Measurements from ENCODE around the gene MYLK4. TPM values are rescaled to one million over a fixed set of nuclear protein-coding genes. Genes with fewer than 3 reads are reported as not detected.

MYLK4 gene
- total RNA-seq, 1 donor from 2014 or later, result 0.97 TPM

- TF ChIP-seq CTCF (IDR thresholded peaks at IDR 0.05; ENCODE audit: unreplicated experiment), result no peak
- H3K4me1 Mint-ChIP-seq (ENCODE audit: unreplicated experiment), result peaks cover 2% of the 10 kb centered on the region
- no peaks in the 10 kb centered on the region for H3K9me3 Mint-ChIP-seq (ENCODE audit: unreplicated experiment)
- DNase-seq (ENCODE audit: low spot score), result no peak
- no peak overlapping the region for H3K27ac Mint-ChIP-seq (ENCODE audit: unreplicated experiment)
- H3K36me3 Mint-ChIP-seq (ENCODE audit: low read depth, unreplicated experiment), result no peaks in the 10 kb centered on the region
- peaks cover 1% of the 10 kb centered on the region for H3K27me3 Mint-ChIP-seq (ENCODE audit: unreplicated experiment)
- H3K4me3 Mint-ChIP-seq (ENCODE audit: unreplicated experiment), result no peak overlapping the region
These were observed 83.7 kb downstream of the MYLK4 start for GRCh38 chr6:2666906-2667575.

- H3K4me3 Mint-ChIP-seq (ENCODE audit: unreplicated experiment), result no peak overlapping the region
- no peaks in the 10 kb centered on the region for H3K27me3 Mint-ChIP-seq (ENCODE audit: unreplicated experiment)
- DNase-seq (ENCODE audit: low spot score), result no peak
- no peaks in the 10 kb centered on the region for H3K36me3 Mint-ChIP-seq (ENCODE audit: low read depth, unreplicated experiment)
- H3K27ac Mint-ChIP-seq (ENCODE audit: unreplicated experiment), result no peak overlapping the region
- H3K4me1 Mint-ChIP-seq (ENCODE audit: unreplicated experiment), result no peaks in the 10 kb centered on the region
- no peaks in the 10 kb centered on the region for H3K9me3 Mint-ChIP-seq (ENCODE audit: unreplicated experiment)
- TF ChIP-seq CTCF (IDR thresholded peaks at IDR 0.05; ENCODE audit: unreplicated experiment), result no peak
These were observed 85.3 kb downstream of the MYLK4 start for GRCh38 chr6:2665146-2666070.

- Mint-ChIP-seq H3K36me3 (ENCODE audit: low read depth, unreplicated experiment) (no peaks in the 10 kb centered on the region), H3K27ac (ENCODE audit: unreplicated experiment) (no peak overlapping the region), H3K9me3 (ENCODE audit: unreplicated experiment) (no peaks in the 10 kb centered on the region), H3K27me3 (ENCODE audit: unreplicated experiment) (no peaks in the 10 kb centered on the region), H3K4me1 (ENCODE audit: unreplicated experiment) (no peaks in the 10 kb centered on the region), H3K4me3 (ENCODE audit: unreplicated experiment) (no peak overlapping the region)
- no peak for DNase-seq (ENCODE audit: low spot score)
- TF ChIP-seq CTCF (IDR thresholded peaks at IDR 0.05; ENCODE audit: unreplicated experiment), result no peak
These were observed 87.6 kb downstream of the MYLK4 start for GRCh38 chr6:2663123-2663522.

- no peaks in the 10 kb centered on the region for H3K36me3 Mint-ChIP-seq (ENCODE audit: low read depth, unreplicated experiment)
- no peaks in the 10 kb centered on the region for H3K27me3 Mint-ChIP-seq (ENCODE audit: unreplicated experiment)
- TF ChIP-seq CTCF (IDR thresholded peaks at IDR 0.05; ENCODE audit: unreplicated experiment), result no peak
- no peak for DNase-seq (ENCODE audit: low spot score)
- no peak overlapping the region for H3K27ac Mint-ChIP-seq (ENCODE audit: unreplicated experiment)
- no peaks in the 10 kb centered on the region for H3K4me1 Mint-ChIP-seq (ENCODE audit: unreplicated experiment)
- H3K4me3 Mint-ChIP-seq (ENCODE audit: unreplicated experiment), result no peak overlapping the region
- H3K9me3 Mint-ChIP-seq (ENCODE audit: unreplicated experiment), result no peaks in the 10 kb centered on the region
These were observed 89.1 kb downstream of the MYLK4 start for GRCh38 chr6:2661651-2662050.

GRCh38 chr6:2659882-2660281 lies 90.8 kb downstream of the MYLK4 start:
- no peaks in the 10 kb centered on the region for H3K27me3 Mint-ChIP-seq (ENCODE audit: unreplicated experiment)
- H3K36me3 Mint-ChIP-seq (ENCODE audit: low read depth, unreplicated experiment), result no peaks in the 10 kb centered on the region
- H3K4me3 Mint-ChIP-seq (ENCODE audit: unreplicated experiment), result no peak overlapping the region
- no peaks in the 10 kb centered on the region for H3K9me3 Mint-ChIP-seq (ENCODE audit: unreplicated experiment)
- no peak for DNase-seq (ENCODE audit: low spot score)
- H3K27ac Mint-ChIP-seq (ENCODE audit: unreplicated experiment), result no peak overlapping the region
- TF ChIP-seq CTCF (IDR thresholded peaks at IDR 0.05; ENCODE audit: unreplicated experiment), result no peak
- no peaks in the 10 kb centered on the region for H3K4me1 Mint-ChIP-seq (ENCODE audit: unreplicated experiment)
